Omental fat pad (tissue), 4 donors: ENCODE measurements around the gene KRTAP11-1. TPM values are rescaled to one million over a fixed set of nuclear protein-coding genes. Genes with fewer than 3 reads are reported as not detected.

Experiments used
- ATAC-seq: fragments of 150-250 bp; one replicate; pipeline ENCODE4 v1.9.1; 2016; ENCODE audit warnings: mild to moderate bottlenecking, moderate library complexity; ENCODE audit not compliant: low FRiP score
- DNase-seq: peaks from one replicate; pipeline ENCODE4 v3.0.0-alpha.2; 2019; ENCODE audit warnings: low spot score
- total RNA-seq, 4 donors: library from RNA; depleted of rRNA; stranded (reverse); fragments of >200 nt; gene quantifications; one replicate each; pipeline ENCODE4 v1.1.0, GENCODE V29; 2016
- TF ChIP-seq, protein P1 (sequence below), 3 donors: fragments of 450-650 bp; IDR thresholded peaks; one replicate each; pipeline ENCODE4 v1.5.1; 2016 to 2017; ENCODE audit warnings: antibody characterized with exemption in 3 of 3, mild to moderate bottlenecking in 3 of 3, moderate library complexity in 2 of 3

The KRTAP11-1 gene, protein sequence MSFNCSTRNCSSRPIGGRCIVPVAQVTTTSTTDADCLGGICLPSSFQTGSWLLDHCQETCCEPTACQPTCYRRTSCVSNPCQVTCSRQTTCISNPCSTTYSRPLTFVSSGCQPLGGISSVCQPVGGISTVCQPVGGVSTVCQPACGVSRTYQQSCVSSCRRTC
- total RNA-seq, result not detected

DNA sequence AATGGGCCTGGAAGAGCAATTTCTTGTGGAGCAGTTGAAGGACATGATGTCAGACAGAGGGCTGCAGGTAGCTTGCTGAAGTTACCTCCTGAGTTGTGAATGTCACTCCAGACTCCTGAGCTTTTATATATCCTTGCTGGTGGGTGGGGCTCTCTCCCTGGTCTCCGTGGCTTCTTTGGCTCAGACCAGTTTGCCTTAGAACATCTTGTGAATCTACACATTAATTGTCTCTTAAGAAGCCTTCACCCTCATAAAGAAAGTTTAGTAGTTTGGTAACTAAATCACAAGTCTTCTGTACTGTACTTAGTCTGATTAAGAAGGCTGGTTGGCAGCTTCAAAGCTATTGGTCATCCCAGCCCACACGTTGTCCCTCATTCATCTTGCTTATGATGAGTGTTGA lies at the start of gene KRTAP11-1:
Gene KRTAP11-1 (minus strand): TSS at position 101 of the 400 bp plus-strand sequence. CDS start 56 bp downstream, at position 45.
- DNase-seq, result no peak
- no peak for ATAC-seq
- TF ChIP-seq, protein P1, sequence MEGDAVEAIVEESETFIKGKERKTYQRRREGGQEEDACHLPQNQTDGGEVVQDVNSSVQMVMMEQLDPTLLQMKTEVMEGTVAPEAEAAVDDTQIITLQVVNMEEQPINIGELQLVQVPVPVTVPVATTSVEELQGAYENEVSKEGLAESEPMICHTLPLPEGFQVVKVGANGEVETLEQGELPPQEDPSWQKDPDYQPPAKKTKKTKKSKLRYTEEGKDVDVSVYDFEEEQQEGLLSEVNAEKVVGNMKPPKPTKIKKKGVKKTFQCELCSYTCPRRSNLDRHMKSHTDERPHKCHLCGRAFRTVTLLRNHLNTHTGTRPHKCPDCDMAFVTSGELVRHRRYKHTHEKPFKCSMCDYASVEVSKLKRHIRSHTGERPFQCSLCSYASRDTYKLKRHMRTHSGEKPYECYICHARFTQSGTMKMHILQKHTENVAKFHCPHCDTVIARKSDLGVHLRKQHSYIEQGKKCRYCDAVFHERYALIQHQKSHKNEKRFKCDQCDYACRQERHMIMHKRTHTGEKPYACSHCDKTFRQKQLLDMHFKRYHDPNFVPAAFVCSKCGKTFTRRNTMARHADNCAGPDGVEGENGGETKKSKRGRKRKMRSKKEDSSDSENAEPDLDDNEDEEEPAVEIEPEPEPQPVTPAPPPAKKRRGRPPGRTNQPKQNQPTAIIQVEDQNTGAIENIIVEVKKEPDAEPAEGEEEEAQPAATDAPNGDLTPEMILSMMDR (IDR thresholded peaks at IDR 0.05), result no peak

DNA sequence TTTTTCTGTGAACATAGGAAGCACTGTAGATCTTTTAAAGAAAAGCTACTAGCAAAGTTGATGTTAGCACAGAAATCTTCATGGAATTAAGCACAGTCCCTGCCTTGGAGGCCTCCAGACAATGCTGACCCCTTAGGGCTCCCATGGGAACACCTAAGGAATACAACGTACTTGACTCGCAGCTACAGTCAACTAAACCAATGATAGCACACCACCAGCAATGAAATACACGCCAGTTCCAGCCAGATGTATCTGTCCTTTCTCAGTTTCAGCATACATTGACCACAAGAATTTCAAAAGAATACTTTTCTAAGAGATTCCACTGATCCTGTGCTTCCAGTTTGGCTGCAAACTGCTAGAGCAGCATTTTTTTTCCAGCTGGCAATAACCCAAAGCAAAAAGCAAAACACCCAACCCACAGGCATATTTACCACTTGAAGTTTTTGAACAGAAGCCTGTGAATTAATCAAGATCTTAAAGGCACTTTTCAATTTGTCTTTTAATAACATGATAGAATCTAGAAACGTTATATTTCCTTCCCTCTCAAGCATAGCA lies 42.8 kb upstream of the KRTAP11-1 start:
- no peak for ATAC-seq
- no peak for DNase-seq
- TF ChIP-seq, protein P1 (IDR thresholded peaks at IDR 0.05), result no peak

DNA sequence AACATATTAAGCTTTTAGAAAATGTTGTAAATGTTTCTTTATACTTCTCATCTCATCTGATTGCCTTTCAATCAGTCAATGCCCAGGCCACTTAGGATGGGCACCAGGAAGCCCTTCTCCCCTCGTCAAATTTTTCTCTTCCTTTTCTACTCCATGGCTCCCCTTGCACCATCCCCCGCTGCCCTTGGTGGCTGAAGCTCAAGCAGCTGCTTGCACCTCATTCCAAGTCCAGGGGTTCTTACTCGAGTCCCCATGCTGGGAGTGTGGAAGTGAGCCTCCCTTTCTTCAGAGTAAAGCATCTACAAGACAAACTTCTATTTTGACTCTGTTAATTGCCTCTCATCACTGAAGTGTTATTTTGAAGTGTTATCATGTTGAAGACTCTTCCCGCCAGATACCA lies 39.7 kb upstream of the KRTAP11-1 start:
- TF ChIP-seq, protein P1 (IDR thresholded peaks at IDR 0.05), result no peak
- DNase-seq, result no peak
- no peak for ATAC-seq

DNA sequence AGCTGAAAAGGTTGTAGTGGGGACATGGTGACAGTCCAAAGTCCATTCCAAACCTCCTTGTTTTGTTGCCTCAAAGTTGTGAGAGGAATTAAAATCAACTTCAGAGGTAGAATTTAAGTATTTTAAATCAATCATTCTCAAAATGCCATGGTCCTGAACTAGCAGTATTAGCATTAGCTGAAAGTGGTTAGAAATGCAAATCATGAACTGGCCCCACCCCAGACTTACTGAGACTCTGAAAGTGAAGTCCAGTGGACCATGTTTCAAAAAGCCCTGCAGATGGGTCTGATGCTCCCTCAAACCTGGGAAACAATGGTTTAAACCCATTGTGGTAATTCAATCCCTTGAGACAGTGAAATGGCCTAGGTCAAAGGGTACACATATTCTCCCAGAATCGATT lies 36.2 kb upstream of the KRTAP11-1 start:
- TF ChIP-seq, protein P1 (IDR thresholded peaks at IDR 0.05), result no peak
- DNase-seq, result no peak
- ATAC-seq, result no peak

DNA sequence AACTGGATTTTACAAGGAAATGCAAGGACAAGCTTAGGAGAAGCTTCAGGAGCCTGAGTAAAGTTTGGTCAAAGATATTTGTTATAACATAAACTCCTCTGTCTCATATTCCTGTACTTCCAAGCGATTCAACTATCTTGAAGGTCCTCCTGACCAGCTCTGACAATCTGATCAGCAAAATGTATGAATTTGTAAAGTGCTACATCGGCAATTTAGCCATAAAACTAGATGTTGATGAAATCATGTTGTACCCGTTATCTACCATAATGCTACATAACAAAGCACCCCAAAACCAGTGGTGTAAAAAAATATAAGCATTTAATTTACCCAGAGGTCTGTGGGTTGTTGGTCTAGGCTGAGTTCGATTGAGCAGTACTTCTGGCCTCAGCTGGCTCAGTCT lies 19.5 kb upstream of the KRTAP11-1 start:
- TF ChIP-seq, protein P1 (IDR thresholded peaks at IDR 0.05), result no peak
- DNase-seq (no peak), ATAC-seq (no peak)

DNA sequence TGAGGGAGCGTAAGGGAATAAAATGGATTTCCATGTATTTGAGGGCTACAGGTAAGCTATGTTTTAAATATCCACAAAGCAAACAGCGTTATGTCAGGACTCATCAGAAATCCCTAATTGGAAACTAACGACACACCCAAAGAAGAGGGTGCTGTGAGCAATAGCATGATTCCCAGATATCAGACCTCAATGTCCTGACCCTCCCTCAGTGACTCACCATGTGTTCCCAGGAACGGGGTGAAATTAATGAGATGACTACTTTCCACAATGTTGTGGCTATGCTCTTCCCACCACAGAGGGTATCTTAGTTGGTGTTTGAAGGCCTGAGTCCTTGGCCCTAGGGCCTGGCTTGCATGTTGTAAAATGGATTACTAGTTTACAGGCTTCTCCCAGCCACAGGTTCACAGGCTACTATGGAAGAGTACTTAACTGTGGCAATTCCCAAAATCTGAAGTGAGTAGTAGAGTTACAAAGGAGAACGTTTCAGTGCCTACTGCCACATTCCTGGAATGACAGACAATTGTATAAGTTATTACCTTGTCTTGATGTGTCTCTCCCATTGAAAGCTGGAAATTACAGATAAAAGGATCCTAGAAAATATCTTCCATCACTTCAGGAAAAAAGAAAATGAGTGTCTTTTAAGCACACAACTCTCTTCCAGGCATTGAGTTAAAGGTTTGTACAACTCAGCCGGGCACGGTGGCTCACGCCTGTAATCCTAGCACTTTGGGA lies 1.7 kb upstream of the KRTAP11-1 start:
- DNase-seq (no peak), ATAC-seq (no peak)
- TF ChIP-seq, protein P1 (IDR thresholded peaks at IDR 0.05), result no peak
